Measurements from ENCODE around the gene SLC35A3. TPM values are rescaled to one million over a fixed set of nuclear protein-coding genes. Genes with fewer than 3 reads are reported as not detected.
"Not testable (repeated sequence)": the region's sequence is repeated elsewhere in the genome, so short reads cannot be mapped to it uniquely, and the experiment has no call there.

Gene SLC35A3
- total and polyA plus RNA-seq, 11 donors: 4.4 to 10.9 (median 6.9) TPM

DNA sequence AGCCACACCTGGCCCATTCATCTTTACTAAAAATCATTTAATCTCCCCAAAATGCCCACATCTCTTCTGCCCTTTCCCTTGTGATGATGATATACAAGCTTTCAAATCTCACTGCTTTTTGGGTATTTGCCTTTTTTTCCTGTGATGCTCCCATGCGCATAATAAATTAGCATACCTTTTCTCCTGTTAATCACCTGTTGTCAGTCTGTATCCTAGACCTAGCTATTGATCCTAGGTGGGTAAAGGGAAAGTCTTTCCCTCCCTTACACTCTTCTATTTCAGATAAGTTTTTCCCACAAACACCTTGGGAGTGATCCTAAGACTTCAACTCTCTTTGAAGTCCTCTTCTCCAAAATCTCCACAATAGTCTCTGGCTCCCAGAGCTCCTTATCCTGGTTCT, 12.0 kb upstream of the SLC35A3 start:
- no peaks in the 10 kb centered on the region for H3K4me1 ChIP-seq
- WGBS, 4 donors: 93 to 100% (median 95%) methylated on average over 1 of the region's 1 CpG
- H3K27ac ChIP-seq: no peak overlapping the region
- DNase-seq (no peak), ATAC-seq (no peak)
- H3K36me3 ChIP-seq: no peaks in the 10 kb centered on the region
- H3K27me3 ChIP-seq: no peaks in the 10 kb centered on the region
- H3K4me3 ChIP-seq: no peak overlapping the region
- H3K9me3 ChIP-seq: peaks cover 0 to 9% (median 0%) of the 10 kb centered on the region in 12 donors
- no peak for TF ChIP-seq POLR2A (IDR thresholded peaks at IDR 0.05)
- TF ChIP-seq, protein P1, sequence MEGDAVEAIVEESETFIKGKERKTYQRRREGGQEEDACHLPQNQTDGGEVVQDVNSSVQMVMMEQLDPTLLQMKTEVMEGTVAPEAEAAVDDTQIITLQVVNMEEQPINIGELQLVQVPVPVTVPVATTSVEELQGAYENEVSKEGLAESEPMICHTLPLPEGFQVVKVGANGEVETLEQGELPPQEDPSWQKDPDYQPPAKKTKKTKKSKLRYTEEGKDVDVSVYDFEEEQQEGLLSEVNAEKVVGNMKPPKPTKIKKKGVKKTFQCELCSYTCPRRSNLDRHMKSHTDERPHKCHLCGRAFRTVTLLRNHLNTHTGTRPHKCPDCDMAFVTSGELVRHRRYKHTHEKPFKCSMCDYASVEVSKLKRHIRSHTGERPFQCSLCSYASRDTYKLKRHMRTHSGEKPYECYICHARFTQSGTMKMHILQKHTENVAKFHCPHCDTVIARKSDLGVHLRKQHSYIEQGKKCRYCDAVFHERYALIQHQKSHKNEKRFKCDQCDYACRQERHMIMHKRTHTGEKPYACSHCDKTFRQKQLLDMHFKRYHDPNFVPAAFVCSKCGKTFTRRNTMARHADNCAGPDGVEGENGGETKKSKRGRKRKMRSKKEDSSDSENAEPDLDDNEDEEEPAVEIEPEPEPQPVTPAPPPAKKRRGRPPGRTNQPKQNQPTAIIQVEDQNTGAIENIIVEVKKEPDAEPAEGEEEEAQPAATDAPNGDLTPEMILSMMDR (IDR thresholded peaks at IDR 0.05): no peak
- intact Hi-C loops (cut with DNase I): loop anchor here in 1 of 10 donors (1.0 kb wide), 1 partner anchor 17 kb away; no protein-coding TSS in a partner anchor

DNA sequence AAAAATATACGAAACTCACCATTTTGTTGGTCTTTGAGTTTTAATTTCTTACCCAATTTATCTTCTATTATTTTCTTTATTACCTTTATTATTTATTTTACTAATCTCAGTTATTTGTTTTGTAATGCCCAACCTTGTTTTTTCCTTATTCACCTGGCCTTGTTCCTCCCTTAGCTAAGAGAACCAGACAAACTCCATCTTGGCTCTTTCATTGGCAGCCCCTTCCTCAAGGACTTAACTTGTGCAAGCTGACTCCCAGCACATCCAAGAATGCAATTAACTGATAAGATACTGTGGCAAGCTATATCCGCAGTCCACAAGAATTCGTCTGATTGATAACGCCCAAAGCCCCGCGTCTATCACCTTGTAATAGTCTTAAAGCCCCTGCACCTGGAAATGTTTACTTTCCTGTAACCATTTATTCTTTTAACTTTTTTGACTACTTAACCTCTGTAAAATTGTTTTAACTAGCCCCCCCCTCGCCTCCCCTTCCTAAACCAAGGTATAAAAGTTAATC, 10.5 kb upstream of the SLC35A3 start:
- H3K27ac ChIP-seq; ATAC-seq; DNase-seq; H3K27me3 ChIP-seq; H3K9me3 ChIP-seq; H3K36me3 ChIP-seq; H3K4me3 ChIP-seq; intact Hi-C loops (cut with DNase I); H3K4me1 ChIP-seq: not testable (repeated sequence)
- 36 to 42% (median 38%) methylated on average over 7 of the region's 7 CpGs for WGBS, 4 donors

GRCh38 chr1:99960260-99960659, 9.5 kb upstream of the SLC35A3 start:
- not testable (repeated sequence) for DNase-seq, H3K9me3 ChIP-seq, H3K27me3 ChIP-seq, H3K27ac ChIP-seq, H3K4me1 ChIP-seq, ATAC-seq, H3K36me3 ChIP-seq, H3K4me3 ChIP-seq
- intact Hi-C loops (cut with DNase I): loop anchor here in 1 of 10 donors (10.0 kb wide), 1 partner anchor 175 kb away; the partner anchor contains the start of genes SASS6 and TRMT13
- WGBS, 4 donors: 94 to 99% (median 96%) methylated on average over 4 to 5 of the region's 5 CpGs

DNA sequence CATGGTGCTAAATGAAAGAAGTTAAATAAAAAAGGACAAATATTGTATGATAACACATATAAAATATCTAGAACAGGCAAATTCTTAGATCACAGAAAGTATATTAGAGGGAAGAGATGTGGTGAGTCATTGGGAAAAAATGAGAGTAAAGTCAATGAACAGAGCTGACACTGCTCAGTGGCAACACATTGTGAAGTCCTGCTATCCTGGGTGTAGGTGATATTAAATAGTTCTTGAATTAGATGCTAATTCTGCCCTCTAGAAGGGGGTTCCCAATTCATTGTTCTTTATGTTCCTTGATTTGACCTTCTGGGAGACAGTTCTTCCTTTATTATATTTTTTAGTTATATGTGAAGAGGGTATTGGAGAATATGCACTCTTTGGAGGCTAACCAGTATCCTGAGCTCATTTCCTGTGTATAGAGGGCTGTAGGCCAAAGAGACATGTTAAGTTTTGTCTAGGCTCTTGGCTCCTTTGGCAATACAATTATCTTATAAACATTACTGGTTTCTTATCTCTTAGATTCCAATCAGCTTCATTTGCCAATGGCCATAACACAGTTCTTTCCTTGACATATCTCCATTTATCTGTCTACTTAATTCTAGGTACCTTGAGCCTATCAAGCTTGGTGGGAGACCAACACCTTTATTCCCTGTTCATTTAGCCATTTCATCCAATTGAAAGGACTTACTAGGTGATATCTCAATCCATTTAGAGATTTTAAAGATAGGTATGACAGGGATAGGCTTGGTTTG, 6.6 kb upstream of the SLC35A3 start:
- Histone ChIP-seq H3K27me3 (no peaks in the 10 kb centered on the region), H3K36me3 (no peaks in the 10 kb centered on the region), H3K4me1 (no peaks in the 10 kb centered on the region), H3K4me3 (no peak overlapping the region), H3K9me3 (no peaks in the 10 kb centered on the region), H3K27ac (no peak overlapping the region)
- DNase-seq (no peak), ATAC-seq (no peak)
- intact Hi-C loops (cut with DNase I): loop anchor here in 1 of 10 donors (10.0 kb wide), 1 partner anchor 172 kb away; the partner anchor contains the start of genes SASS6 and TRMT13
- TF ChIP-seq POLR2A (IDR thresholded peaks at IDR 0.05): no peak
- TF ChIP-seq, protein P1 (IDR thresholded peaks at IDR 0.05): no peak

DNA sequence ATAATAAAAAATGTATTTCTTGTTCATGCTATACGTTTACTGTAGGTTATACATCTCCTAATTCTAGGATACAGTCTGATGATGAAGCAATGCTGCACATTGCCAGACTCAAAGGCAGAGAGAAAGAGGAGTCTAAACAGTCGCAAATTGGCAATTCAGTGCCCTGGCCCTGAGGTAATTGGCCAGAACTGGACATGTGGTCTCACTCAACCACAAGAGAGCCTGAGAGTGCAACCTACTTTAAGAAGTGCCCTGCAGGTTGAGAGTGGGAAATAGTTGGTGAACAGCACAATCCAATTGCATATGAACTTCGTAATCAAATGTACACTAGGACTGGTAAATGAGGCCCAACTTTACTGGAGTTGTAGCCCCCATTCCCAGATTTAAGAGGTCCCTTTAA, 5.0 kb upstream of the SLC35A3 start:
- 81 to 85% (median 81%) methylated on average over 3 of the region's 3 CpGs for WGBS, 4 donors
- ATAC-seq (no peak), DNase-seq (no peak)
- Histone ChIP-seq H3K4me1 (peaks cover 0 to 13% (median 7%) of the 10 kb centered on the region in 12 donors), H3K36me3 (no peaks in the 10 kb centered on the region), H3K9me3 (no peaks in the 10 kb centered on the region), H3K27ac (no peak overlapping the region), H3K4me3 (no peak overlapping the region), H3K27me3 (no peaks in the 10 kb centered on the region)
- TF ChIP-seq, protein P1 (IDR thresholded peaks at IDR 0.05): no peak
- no peak for TF ChIP-seq POLR2A (IDR thresholded peaks at IDR 0.05)
- intact Hi-C loops (cut with DNase I): loop anchor here in 1 of 10 donors (10.0 kb wide), 1 partner anchor 170 kb away; the partner anchor contains the start of genes SASS6 and TRMT13
